Activated naive CD4-positive, alpha-beta T cell treated with Interleukin-2 at 50 U/mL for 16 hours (primary cell): ENCODE data around the gene PBX1.

ENCODE experiments used
- DNase-seq: peaks from one replicate; pipeline ENCODE4 v3.0.0-alpha.2; 2020

The PBX1 gene

DNA sequence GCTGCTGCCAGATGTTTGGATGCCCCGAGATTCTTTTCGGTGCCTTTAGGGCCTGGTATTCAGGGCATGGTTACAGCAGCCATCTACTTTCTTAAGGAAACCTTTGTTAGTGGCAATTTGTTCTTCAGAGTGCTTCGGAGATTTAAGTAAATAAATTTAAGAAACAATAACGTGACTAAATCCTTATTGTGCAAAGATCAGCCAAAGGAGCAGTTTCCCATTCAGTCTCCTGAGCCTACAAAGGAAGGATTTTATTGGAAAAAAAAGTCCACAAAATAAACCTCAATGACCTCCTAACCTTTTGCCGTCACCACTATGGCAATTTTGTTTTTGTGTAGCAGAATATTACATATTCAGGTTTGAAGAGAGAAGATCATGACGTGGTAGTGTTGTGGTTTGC lies 231.1 kb downstream of the PBX1 start:
- no peak for DNase-seq

- DNase-seq: no peak
These were observed 233.5 kb downstream of the PBX1 start for GRCh38 chr1:164792410-164793004.

- no peak for DNase-seq
These were observed 235.4 kb downstream of the PBX1 start for GRCh38 chr1:164794356-164794755.

- no peak for DNase-seq
These were observed 237.9 kb downstream of the PBX1 start for GRCh38 chr1:164796916-164797315.

GRCh38 chr1:164801246-164801731 lies 242.3 kb downstream of the PBX1 start:
- no peak for DNase-seq

DNA sequence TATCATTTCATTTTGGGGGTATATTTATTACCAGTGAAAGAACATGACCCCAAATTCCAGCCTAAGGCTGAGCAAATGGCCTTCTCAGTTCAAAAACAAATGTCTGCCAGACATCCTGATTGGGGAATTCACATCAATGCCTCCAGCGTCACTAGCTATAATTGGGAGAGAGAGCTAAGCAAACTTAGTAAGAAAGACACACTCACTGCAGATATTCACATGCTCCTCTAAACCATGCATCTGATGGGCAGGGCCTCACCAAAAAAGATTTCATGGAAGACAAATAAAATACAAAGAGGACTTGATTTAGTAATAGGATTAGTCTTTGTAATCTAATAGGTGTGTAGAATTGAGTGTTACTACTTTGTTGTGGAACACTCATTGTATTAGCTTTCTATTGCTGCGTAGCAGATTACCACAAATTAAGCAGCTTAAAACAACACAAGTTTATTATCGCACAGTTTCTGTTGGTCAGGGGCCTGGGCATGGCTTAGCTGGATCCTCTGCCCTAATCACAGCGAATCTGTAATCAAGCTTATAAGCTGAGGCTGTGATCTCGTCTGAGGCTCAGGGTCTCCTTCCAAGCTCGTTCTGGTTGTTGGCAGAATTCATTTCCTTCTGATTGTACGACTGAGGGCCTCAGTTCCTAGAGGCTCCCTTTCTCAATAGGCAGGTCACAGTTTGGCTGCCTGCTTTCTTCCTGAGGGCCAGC lies 243.0 kb downstream of the PBX1 start:
- no peak for DNase-seq

DNA sequence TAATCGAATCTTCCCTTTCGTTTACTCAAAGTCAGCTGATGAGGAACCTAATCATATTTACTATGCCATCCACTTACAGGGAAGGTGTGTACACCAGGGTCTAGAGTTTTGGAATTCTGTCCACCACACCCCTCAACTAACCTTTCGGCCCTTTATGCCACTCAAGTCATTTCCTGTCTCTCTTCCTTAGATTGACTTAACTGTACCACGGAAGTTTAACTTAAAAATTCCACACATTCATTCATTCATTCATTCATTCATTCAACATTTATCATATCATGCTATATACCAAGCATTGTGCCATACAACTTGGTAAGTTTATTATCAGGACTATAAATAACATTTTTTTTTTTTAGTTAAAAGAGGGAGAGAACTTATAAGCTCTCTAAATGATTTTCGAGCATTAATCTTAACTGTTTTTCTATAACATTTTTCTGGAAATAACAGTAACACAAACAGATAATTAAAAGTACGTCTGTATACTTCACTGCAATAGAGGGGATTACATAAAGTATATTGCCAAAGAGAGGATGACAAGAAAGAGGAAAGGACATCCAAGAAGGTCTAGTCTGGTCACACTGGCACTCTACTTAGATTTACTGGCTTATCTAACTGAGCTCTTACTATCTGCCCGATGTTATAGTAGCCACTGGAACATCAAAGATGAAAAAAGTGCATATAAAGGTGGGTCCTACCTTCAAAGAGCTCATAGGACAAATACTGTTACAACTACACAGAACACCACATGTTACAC lies 243.7 kb downstream of the PBX1 start:
- no peak for DNase-seq

GRCh38 chr1:164803366-164803765 lies 244.4 kb downstream of the PBX1 start:
- DNase-seq: no peak

- DNase-seq: no peak
These were observed 245.4 kb downstream of the PBX1 start for GRCh38 chr1:164804366-164804765.

DNA sequence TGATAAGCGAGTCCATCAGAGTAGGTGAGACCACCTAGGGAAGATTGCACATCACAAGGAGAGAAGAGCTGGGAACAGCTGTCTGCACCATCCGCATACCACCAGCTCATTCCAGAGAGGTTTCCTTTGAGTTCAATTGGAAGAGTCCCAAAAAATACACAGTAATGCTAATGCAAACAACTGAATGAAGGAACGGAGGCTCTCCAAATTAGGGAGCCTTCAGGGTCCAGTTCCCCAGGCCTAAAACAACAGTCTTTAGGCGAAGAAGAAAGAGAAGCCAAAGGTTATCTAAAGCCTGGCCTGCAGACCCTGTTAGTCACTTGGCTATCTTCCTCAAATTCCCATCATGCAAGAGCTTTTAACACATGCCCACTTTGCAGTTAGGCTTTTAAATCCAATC lies 246.4 kb downstream of the PBX1 start:
- no peak for DNase-seq

DNA sequence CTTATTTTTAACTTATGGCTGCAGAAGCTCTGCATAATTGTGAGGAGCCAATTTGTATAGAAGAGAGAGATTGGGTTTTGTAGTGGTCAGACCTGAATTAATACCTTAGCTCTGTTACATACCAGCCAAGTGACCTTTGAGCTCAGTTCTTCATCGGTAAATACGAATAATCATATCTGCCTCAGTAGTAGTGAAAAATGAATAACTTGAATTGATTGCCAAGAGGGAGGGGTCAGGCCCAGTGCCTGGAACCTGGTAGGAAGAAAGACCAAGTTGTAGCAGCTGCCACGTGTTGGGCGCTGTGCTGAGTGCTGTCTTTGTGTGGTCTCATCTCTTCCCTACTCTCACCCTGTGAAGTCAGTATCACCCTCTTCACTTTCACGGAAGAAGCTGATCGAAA lies 247.5 kb downstream of the PBX1 start:
- no peak for DNase-seq

DNA sequence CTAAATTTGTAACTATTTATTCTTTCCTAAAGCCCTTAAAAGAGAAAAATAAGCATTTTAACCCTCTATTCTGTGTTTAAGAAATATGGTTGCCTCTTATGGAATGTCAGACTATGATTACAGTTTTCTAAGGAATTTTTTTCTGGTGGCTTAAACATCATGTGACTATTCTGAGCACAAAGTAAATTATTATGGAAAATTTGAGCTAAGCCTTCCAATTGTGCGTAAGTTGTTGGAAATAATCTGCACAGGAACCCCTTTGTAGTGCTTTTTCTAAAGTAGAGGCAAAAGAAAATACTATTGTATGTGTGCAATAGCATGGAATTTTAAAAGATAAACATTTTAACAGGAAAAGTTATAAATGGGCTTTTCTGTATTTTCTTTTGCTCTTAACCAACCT lies 254.8 kb downstream of the PBX1 start:
- no peak for DNase-seq

GRCh38 chr1:164821648-164822047 lies 262.7 kb downstream of the PBX1 start:
- no peak for DNase-seq

DNA sequence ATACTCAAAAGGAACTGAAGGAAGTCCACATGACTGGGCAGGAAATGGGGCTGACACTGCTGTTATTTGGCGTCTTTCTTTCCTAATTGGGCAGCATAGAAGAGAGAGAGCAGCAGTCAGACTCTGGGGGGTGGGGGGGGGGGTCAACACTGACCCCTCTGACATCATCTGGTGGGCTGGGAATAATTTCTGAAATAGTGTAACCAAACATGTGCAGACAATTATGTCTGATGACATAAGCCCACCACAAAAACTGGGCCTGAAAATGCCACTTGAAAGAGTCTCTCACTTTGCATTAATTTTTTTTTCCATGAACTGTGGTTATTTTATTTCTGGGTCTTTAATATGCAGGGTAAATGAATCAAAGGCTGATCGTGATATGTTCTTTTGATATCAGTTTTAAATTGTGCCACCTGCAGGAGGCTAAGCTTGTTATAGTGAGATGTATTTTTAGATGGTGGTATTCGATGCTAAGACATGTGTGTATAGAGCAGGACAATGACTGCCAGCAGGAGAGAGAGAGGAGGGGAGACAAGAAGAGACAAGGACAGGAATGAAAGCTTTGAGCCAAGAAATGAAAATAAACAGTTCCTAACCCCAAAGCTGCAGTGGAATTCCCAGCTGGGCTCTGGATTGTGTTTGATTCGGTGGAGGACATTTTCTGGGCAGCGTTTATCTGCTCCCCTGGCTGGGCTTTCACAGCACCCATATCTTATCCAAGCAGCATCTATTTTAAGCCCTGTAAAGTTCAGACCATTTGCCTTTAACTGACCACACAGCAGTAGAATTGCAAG lies 264.7 kb downstream of the PBX1 start:
- DNase-seq: no peak

GRCh38 chr1:164824542-164824941 lies 265.6 kb downstream of the PBX1 start:
- DNase-seq: no peak

- DNase-seq: no peak
These were observed 271.6 kb downstream of the PBX1 start for GRCh38 chr1:164830628-164831027.

GRCh38 chr1:164834641-164835040 lies 275.7 kb downstream of the PBX1 start:
- DNase-seq: no peak

- no peak for DNase-seq
These were observed 277.6 kb downstream of the PBX1 start for GRCh38 chr1:164836614-164837018.

GRCh38 chr1:164838786-164839185 lies 279.8 kb downstream of the PBX1 start:
- DNase-seq: no peak

DNA sequence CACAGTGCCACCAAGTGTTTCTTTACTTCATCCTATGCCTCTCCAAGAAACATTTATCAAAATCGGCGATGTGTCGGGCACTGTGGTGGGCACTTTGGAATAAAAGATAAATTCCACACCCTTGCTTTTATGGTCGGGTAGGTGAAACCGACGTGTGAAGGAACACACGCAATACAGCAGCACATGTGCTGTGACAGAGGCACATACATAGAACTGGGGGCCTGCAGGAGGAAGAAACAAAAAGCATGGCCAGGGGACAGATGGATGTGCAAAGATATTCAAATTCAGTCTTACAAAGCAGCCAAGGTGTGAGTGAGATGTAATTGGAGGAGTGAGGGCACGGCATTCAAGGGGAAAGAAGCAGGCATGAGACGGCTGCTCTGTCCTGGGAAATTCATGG lies 282.0 kb downstream of the PBX1 start:
- no peak for DNase-seq

GRCh38 chr1:164841702-164842465 lies 282.9 kb downstream of the PBX1 start:
- no peak for DNase-seq

DNA sequence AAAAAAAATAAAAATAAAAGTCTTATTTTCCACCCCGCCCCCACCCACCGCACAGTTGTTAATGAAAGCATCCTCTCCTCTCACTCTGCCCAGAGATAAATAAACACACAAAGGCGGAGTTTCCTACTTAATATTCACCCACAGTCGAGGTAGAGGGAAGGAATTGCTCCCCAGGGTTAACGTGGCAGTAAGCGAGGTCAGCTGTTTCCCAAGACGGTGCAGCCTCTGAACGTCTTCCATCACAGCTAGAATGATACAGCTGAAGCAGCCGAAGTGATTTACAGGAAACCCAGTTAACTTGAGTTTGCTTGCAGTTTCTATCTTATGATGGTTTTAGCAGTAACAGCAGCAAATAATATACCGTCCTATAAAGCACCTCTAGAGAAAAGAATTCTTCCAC lies 283.9 kb downstream of the PBX1 start:
- no peak for DNase-seq
